K562 (cell line): ENCODE measurements around the gene PCNX3. TPM values are rescaled to one million over a fixed set of nuclear protein-coding genes. Genes with fewer than 3 reads are reported as not detected.

Experiments used
- CHD7 ChIP-seq: fragments of 200-600 bp; sonication (generic); IDR thresholded peaks from one replicate; pipeline ENCODE4 v1.6.1; 2012; ENCODE audit warnings: mild to moderate bottlenecking, low read depth, low read length, inconsistent platforms
- NR2C1 ChIP-seq, 2 experiments: fragments of 450-650 bp; IDR thresholded peaks; 2 replicates each; pipeline ENCODE4 v1.6.1; 2017; ENCODE audit warnings: mild to moderate bottlenecking in 2 of 2, antibody characterized with exemption in 1 of 2, inconsistent platforms in 1 of 2, missing compliant biosample characterization in 1 of 2, missing genetic modification characterization in 1 of 2
- SFPQ ChIP-seq: fragments of 200-400 bp; formaldehyde crosslinking; IDR thresholded peaks from 2 replicates; pipeline ENCODE4 v1.6.1; 2017; ENCODE audit warnings: mild to moderate bottlenecking, low read depth, low read length, moderate library complexity
- USF2 ChIP-seq: sonication (generic); formaldehyde crosslinking; IDR thresholded peaks from 2 replicates; pipeline ENCODE4 v1.5.0; 2020; ENCODE audit warnings: missing genetic modification reagents
- ZHX1 ChIP-seq: fragments of 150-350 bp; conservative IDR thresholded peaks from 2 replicates; pipeline ENCODE4 v1.6.1; 2014; ENCODE audit warnings: low read length
- ZNF134 ChIP-seq: fragments of 250-450 bp; sonication (Bioruptor Pico); conservative IDR thresholded peaks from 2 replicates; pipeline ENCODE4 v1.4.0; 2020
- polyA plus RNA-seq, 8 experiments: library from polyadenylated mRNA; depleted of rRNA in 4 of 8; stranded (reverse) in 5 of 8; unstranded in 3 of 8; fragments of >200 nt; fragmentation: Nextera tagmentation in 2 of 8; fragmentation: Illumina TruSeq in 1 of 8; extraction: Ambion mirVana in 2 of 8; extraction: Trizol in 1 of 8; gene quantifications; 2 replicates each; pipeline versions ENCODE4 v1.2.1 to v1.2.3, GENCODE V29; 2011 to 2014; ENCODE audit warnings: inconsistent platforms in 1 of 8, missing spikeins in 1 of 8
- total RNA-seq, 7 experiments: library from RNA; depleted of rRNA in 6 of 7; stranded (reverse); fragments of >200 nt in 6 of 7; fragmentation: Illumina TruSeq in 2 of 7; extraction: Trizol in 2 of 7; gene quantifications; 2 replicates each; pipeline versions ENCODE4 v1.2.1 to v1.2.3, GENCODE V29; 2011 to 2021; ENCODE audit warnings: low replicate concordance in 1 of 7

The PCNX3 gene
- total and polyA plus RNA-seq, 9 of the 15 experiments (the other 6 are each of a cell fraction or from before 2014, with no cell fraction given): 0.11 to 47.8 (median 12.8) TPM

- TF ChIP-seq CHD7: no peak
- no peak for TF ChIP-seq USF2
- no peak for TF ChIP-seq ZNF134
- no peak for TF ChIP-seq SFPQ
- no peak for TF ChIP-seq ZHX1
- peak; percentile 40; the same call in 1 of the 2 replicates for TF ChIP-seq NR2C1 (IDR thresholded peaks at IDR 0.05)
- no peak for TF ChIP-seq NR2C1 (tag; IDR thresholded peaks at IDR 0.05)
These were observed 27.1 kb upstream of the PCNX3 start (continued) for GRCh38 chr11:65588199-65589054.
